Duodenal mucosa (tissue), 2 donors: ENCODE results near the gene CCDC97.
A peak's percentile ranks its signal among the peaks of the same experiment; 100 is the strongest.

Experiments
- H3K27ac ChIP-seq: one replicate; pipeline ENCODE4 v1.7.0; 2013; ENCODE audit warnings: low read depth, low read length
- H3K27me3 ChIP-seq, 2 donors: one replicate each; pipeline ENCODE4 v1.7.0; 2013; ENCODE audit warnings: low read length in 2 of 2, control low read depth in 1 of 2; ENCODE audit not compliant: insufficient read depth in 2 of 2, control insufficient read depth in 1 of 2
- H3K36me3 ChIP-seq, 2 donors: one replicate each; pipeline ENCODE4 v1.7.0; 2013; ENCODE audit warnings: low read length in 2 of 2, control low read depth in 1 of 2; ENCODE audit not compliant: insufficient read depth in 2 of 2, control insufficient read depth in 1 of 2
- H3K4me1 ChIP-seq, 2 donors: one replicate each; pipeline ENCODE4 v1.7.0; 2013; ENCODE audit warnings: low read length in 2 of 2, control low read depth in 1 of 2; ENCODE audit not compliant: insufficient read depth in 2 of 2, control insufficient read depth in 1 of 2
- H3K4me3 ChIP-seq, 2 donors: one replicate each; pipeline ENCODE4 v1.7.0; 2013; ENCODE audit warnings: low read length in 2 of 2, low read depth in 1 of 2
- H3K9ac ChIP-seq, 2 donors: one replicate each; pipeline ENCODE4 v1.7.0; 2013; ENCODE audit warnings: low read length in 2 of 2, low read depth in 1 of 2
- H3K9me3 ChIP-seq, 2 donors: one replicate each; pipeline ENCODE4 v1.7.0; 2013; ENCODE audit warnings: low read length in 2 of 2, control low read depth in 1 of 2; ENCODE audit not compliant: control insufficient read depth in 1 of 2

The CCDC97 gene

GRCh38 chr19:41298348-41298964 lies 11.5 kb upstream of the CCDC97 start:
- Histone ChIP-seq H3K4me3 (peak overlapping the region in 1 of 2 donors; percentile 1), H3K27ac (peak overlapping the region; percentile 77), H3K36me3 (peaks cover 68 to 83% of the 10 kb centered on the region in 2 donors), H3K9ac (peak overlapping the region; percentile 41), H3K4me1 (peaks cover 50 to 61% of the 10 kb centered on the region in 2 donors), H3K9me3 (no peaks in the 10 kb centered on the region), H3K27me3 (no peaks in the 10 kb centered on the region)

DNA sequence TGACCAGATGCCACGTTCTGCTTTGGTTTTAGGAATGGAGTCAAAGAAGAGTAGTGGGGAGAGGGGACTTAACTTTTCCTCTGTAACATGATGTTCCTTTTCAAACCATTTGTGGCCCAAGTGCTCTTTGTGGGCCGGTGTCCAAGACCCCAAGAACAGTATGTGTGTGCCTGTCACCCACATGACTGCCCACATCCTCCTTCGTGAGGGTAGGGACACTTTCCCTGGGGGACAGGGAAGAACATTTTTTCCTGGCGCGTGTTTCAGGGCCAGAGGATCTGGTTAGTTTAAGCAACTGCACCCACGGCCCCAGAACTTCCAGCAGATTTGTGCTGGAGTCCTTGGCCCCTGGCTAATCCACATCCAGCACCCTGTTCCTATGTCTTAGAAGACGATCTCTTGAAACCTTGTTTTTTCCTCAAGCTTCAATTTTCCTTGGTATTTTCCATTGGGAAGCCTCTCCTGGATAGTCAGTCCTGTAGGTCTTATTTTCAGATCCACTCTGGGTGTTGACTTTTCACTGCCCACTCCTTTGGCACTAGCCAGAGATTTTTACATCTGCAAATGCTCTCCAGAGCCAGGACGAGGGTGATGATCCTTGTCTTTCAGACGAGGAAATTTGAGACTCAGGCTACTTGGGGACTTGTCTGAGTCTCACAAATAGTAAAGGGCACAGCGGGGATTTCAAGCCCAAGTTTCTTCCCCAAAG lies 10.8 kb upstream of the CCDC97 start:
- Histone ChIP-seq H3K27ac (peak overlapping the region; percentile 77), H3K9ac (peak overlapping the region in 1 of 2 donors; percentile 41), H3K9me3 (no peaks in the 10 kb centered on the region), H3K36me3 (peaks cover 68 to 83% of the 10 kb centered on the region in 2 donors), H3K4me3 (no peak overlapping the region), H3K4me1 (peaks cover 50 to 68% of the 10 kb centered on the region in 2 donors), H3K27me3 (no peaks in the 10 kb centered on the region)

- no peaks in the 10 kb centered on the region for H3K27me3 ChIP-seq
- no peak overlapping the region for H3K9ac ChIP-seq
- no peaks in the 10 kb centered on the region for H3K9me3 ChIP-seq
- H3K36me3 ChIP-seq, result peaks cover 68 to 83% of the 10 kb centered on the region in 2 donors
- no peak overlapping the region for H3K4me3 ChIP-seq
- H3K27ac ChIP-seq, result no peak overlapping the region
- peaks cover 54 to 72% of the 10 kb centered on the region in 2 donors for H3K4me1 ChIP-seq
Measured at GRCh38 chr19:41299755-41300089, 10.2 kb upstream of the CCDC97 start.

- Histone ChIP-seq H3K4me1 (peaks cover 45 to 72% of the 10 kb centered on the region in 2 donors), H3K36me3 (peaks cover 69 to 83% of the 10 kb centered on the region in 2 donors), H3K27me3 (no peaks in the 10 kb centered on the region), H3K4me3 (no peak overlapping the region), H3K9me3 (no peaks in the 10 kb centered on the region), H3K27ac (no peak overlapping the region), H3K9ac (no peak overlapping the region)
Measured at GRCh38 chr19:41300555-41300954, 9.4 kb upstream of the CCDC97 start.

DNA sequence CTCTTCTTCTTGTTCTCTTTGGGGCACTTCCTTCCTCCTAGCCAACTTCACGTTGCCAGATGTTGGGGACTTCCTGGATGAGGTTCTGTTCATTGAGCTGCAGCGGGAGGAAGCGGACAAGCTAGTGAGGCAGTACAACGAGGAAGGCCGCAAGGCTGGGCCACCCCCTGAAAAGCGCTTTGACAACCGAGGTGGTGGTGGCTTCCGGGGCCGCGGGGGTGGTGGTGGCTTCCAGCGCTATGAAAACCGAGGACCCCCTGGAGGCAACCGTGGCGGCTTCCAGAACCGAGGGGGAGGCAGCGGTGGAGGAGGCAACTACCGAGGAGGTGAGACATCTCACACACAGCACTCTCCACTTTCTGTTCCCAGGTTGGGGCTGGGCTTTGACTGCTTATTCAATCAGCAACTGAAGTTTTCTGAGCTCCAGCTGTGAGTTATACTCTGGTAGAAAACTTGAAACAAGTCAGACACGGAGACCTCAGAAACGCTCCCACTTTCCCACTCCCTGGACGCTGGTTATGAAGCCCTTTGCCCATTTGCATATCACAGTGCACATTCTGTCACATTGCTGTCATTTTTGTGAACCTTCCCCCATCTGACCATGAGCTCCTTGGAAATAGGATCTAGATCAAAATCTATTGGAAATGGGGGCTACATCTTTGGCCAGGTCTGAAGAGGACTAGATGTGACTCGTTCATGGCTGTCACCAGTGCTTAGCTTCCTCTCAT lies 7.2 kb upstream of the CCDC97 start:
- no peaks in the 10 kb centered on the region for H3K27me3 ChIP-seq
- no peak overlapping the region for H3K9ac ChIP-seq
- H3K27ac ChIP-seq, result no peak overlapping the region
- H3K4me1 ChIP-seq, result peaks cover 28 to 62% of the 10 kb centered on the region in 2 donors
- peaks cover 56 to 79% of the 10 kb centered on the region in 2 donors for H3K36me3 ChIP-seq
- H3K9me3 ChIP-seq, result no peaks in the 10 kb centered on the region
- no peak overlapping the region for H3K4me3 ChIP-seq

- Histone ChIP-seq H3K4me1 (peaks cover 29 to 62% of the 10 kb centered on the region in 2 donors), H3K9me3 (no peaks in the 10 kb centered on the region), H3K27me3 (no peaks in the 10 kb centered on the region), H3K4me3 (no peak overlapping the region), H3K27ac (no peak overlapping the region), H3K9ac (no peak overlapping the region), H3K36me3 (peaks cover 50 to 76% of the 10 kb centered on the region in 2 donors)
Measured at GRCh38 chr19:41303954-41304353, 6.0 kb upstream of the CCDC97 start.

- no peaks in the 10 kb centered on the region for H3K27me3 ChIP-seq
- no peak overlapping the region for H3K4me3 ChIP-seq
- no peak overlapping the region for H3K9ac ChIP-seq
- peaks cover 25 to 58% of the 10 kb centered on the region in 2 donors for H3K4me1 ChIP-seq
- H3K27ac ChIP-seq, result no peak overlapping the region
- H3K9me3 ChIP-seq, result no peaks in the 10 kb centered on the region
- peaks cover 45 to 72% of the 10 kb centered on the region in 2 donors for H3K36me3 ChIP-seq
Measured at GRCh38 chr19:41304706-41305483, 5.1 kb upstream of the CCDC97 start.

- Histone ChIP-seq H3K4me1 (peaks cover 28 to 59% of the 10 kb centered on the region in 2 donors), H3K4me3 (no peak overlapping the region), H3K27ac (no peak overlapping the region), H3K9ac (no peak overlapping the region), H3K27me3 (no peaks in the 10 kb centered on the region), H3K36me3 (peaks cover 37 to 63% of the 10 kb centered on the region in 2 donors), H3K9me3 (no peaks in the 10 kb centered on the region)
Measured at GRCh38 chr19:41305927-41306793, 3.8 kb upstream of the CCDC97 start.
